GM10248 (cell line): ENCODE results near the gene MEF2B.

Experiments
- CTCF ChIA-PET: fragments of 300-600 bp; sonication (Branson Sonifier 250); formaldehyde crosslinking; extraction: SDS; loops from one replicate; lab custom pipeline; 2021; ENCODE audit warnings: antibody characterized with exemption; lab: Yijun Ruan, JAX
- POLR2A ChIA-PET: fragments of 350-650 bp; sonication (Branson Sonifier 250); formaldehyde crosslinking; extraction: SDS; loops from one replicate; lab custom pipeline; 2020; ENCODE audit warnings: antibody characterized with exemption; lab: Yijun Ruan, JAX
- DNase-seq: peaks from one replicate; pipeline ENCODE4 v3.0.0; 2012; ENCODE audit errors: extremely low spot score
- CTCF ChIP-seq: IDR thresholded peaks from 2 replicates; pipeline ENCODE4 v1.5.1; 2012; ENCODE audit warnings: mild to moderate bottlenecking, low read depth; ENCODE audit errors: extremely low read depth, missing control alignments, control extremely low read depth

MEF2B gene

GRCh38 chr19:19201697-19202630 lies 31.9 kb upstream of the MEF2B start:
- POLR2A ChIA-PET: interaction anchor here (1.0 to 1.1 kb wide), 2 partner anchors 12 to 27 kb away, joined by 3 to 6 read pairs; no protein-coding TSS in a partner anchor
- CTCF ChIA-PET: interaction anchor here (0.7 to 3.2 kb wide), 8 partner anchors 9 to 61 kb away, joined by 3 to 16 read pairs (median 3); no protein-coding TSS in a partner anchor

GRCh38 chr19:19193926-19194325 lies 23.9 kb upstream of the MEF2B start:
- ChIA-PET POLR2A (no interaction called here), CTCF (interaction anchor here (1.2 to 1.8 kb wide), 3 partner anchors 8 to 31 kb away, joined by 3 to 16 read pairs (median 9); partner anchors contain the start of gene NR2C2AP)
- no peak for DNase-seq
- TF ChIP-seq CTCF: no peak

More at GRCh38 chr19:19201697-19202630, 31.9 kb upstream of the MEF2B start:
- TF ChIP-seq CTCF: no peak
- no peak for DNase-seq

GRCh38 chr19:19192910-19193423 lies 22.9 kb upstream of the MEF2B start:
- POLR2A ChIA-PET: interaction anchor here (0.6 kb wide), 2 partner anchors 431 to 496 kb away, joined by 3 read pairs; no protein-coding TSS in a partner anchor
- CTCF ChIA-PET: interaction anchor here (1.7 to 1.8 kb wide), 2 partner anchors 9 to 18 kb away, joined by 9 to 16 read pairs; partner anchors contain the start of gene NR2C2AP
- peak; percentile 44 for DNase-seq
- no peak for TF ChIP-seq CTCF

GRCh38 chr19:19192078-19192882 lies 22.2 kb upstream of the MEF2B start, which contains the start of the genes BORCS8 and RFXANK:
Gene BORCS8, minus strand, starts transcription at chr19:19192152. Its CDS starts 35 bp downstream, at chr19:19192117.
Gene RFXANK, plus strand, starts transcription at chr19:19192258. Its CDS starts 1,689 bp downstream, at chr19:19193947.
- ChIA-PET POLR2A (interaction anchor here (0.6 kb wide), 2 partner anchors 432 to 495 kb away, joined by 3 read pairs; no protein-coding TSS in a partner anchor), CTCF (interaction anchor here (0.9 to 2.9 kb wide), 5 partner anchors 10 to 46 kb away, joined by 3 to 16 read pairs (median 9); partner anchors contain the start of genes MEF2B and NR2C2AP)
- DNase-seq: peak; percentile 98
- TF ChIP-seq CTCF: no peak

GRCh38 chr19:19191768-19192077 lies 21.7 kb upstream of the MEF2B start:
- POLR2A ChIA-PET: interaction anchor here (0.7 kb wide), 1 partner anchor 18 kb away, joined by 4 read pairs; no protein-coding TSS in a partner anchor
- CTCF ChIA-PET: interaction anchor here (0.9 to 2.9 kb wide), 3 partner anchors 17 to 45 kb away, joined by 3 to 11 read pairs (median 6); partner anchors contain the start of gene MEF2B
- DNase-seq: no peak
- no peak for TF ChIP-seq CTCF
